GM19025 (cell line): ENCODE data around the gene SLC25A13.
"Not testable (repeated sequence)": the region's sequence is repeated elsewhere in the genome, so short reads cannot be mapped to it uniquely, and the experiment has no call there.

ENCODE experiments used
- ATAC-seq: cut with Tn5 transposase; IDR thresholded peaks from one replicate; pipeline ENCODE4 v1.9.1; 2021; ENCODE audit warnings: mild to moderate bottlenecking, low read depth, moderate library complexity; ENCODE audit not compliant: unreplicated experiment

SLC25A13 gene

GRCh38 chr7:96327429-96327828 lies 5.5 kb upstream of the SLC25A13 start:
- no peak for ATAC-seq

- ATAC-seq, result not testable (repeated sequence)
These were observed 4.9 kb upstream of the SLC25A13 start for GRCh38 chr7:96326752-96327151.

GRCh38 chr7:96322847-96323461 lies 1.1 kb upstream of the SLC25A13 start:
- ATAC-seq, result no peak

GRCh38 chr7:96322373-96322695 lies 436 bp upstream of the SLC25A13 start:
- ATAC-seq, result no peak

GRCh38 chr7:96321031-96321657 lies 754 bp downstream of the SLC25A13 start:
- peak; percentile 39 for ATAC-seq

- ATAC-seq, result peak; percentile 24
These were observed 1.5 kb downstream of the SLC25A13 start for GRCh38 chr7:96320442-96320841.

GRCh38 chr7:96319439-96319838 lies 2.5 kb downstream of the SLC25A13 start:
- no peak for ATAC-seq

- ATAC-seq, result no peak
These were observed 4.9 kb downstream of the SLC25A13 start for GRCh38 chr7:96316949-96317348.

GRCh38 chr7:96315125-96315512 lies 6.8 kb downstream of the SLC25A13 start:
- ATAC-seq, result no peak

GRCh38 chr7:96314402-96315124 lies 7.3 kb downstream of the SLC25A13 start:
- ATAC-seq, result no peak

- no peak for ATAC-seq
These were observed 8.0 kb downstream of the SLC25A13 start for GRCh38 chr7:96313940-96314339.

- no peak for ATAC-seq
These were observed 9.4 kb downstream of the SLC25A13 start for GRCh38 chr7:96312502-96312901.

- no peak for ATAC-seq
These were observed 9.9 kb downstream of the SLC25A13 start for GRCh38 chr7:96311967-96312366.

- ATAC-seq, result no peak
These were observed 11.8 kb downstream of the SLC25A13 start for GRCh38 chr7:96310110-96310509.

- no peak for ATAC-seq
These were observed 13.0 kb downstream of the SLC25A13 start for GRCh38 chr7:96308950-96309263.

- no peak for ATAC-seq
These were observed 13.5 kb downstream of the SLC25A13 start for GRCh38 chr7:96308253-96308949.

GRCh38 chr7:96306385-96307125 lies 15.3 kb downstream of the SLC25A13 start:
- no peak for ATAC-seq

GRCh38 chr7:96305915-96306314 lies 16.0 kb downstream of the SLC25A13 start:
- no peak for ATAC-seq

- ATAC-seq, result no peak
These were observed 17.3 kb downstream of the SLC25A13 start for GRCh38 chr7:96304573-96304972.

- no peak for ATAC-seq
These were observed 18.0 kb downstream of the SLC25A13 start for GRCh38 chr7:96303686-96304443.
